ENCODE measurements around the gene PWWP3B.
"Not testable (repeated sequence)": the region's sequence is repeated elsewhere in the genome, so short reads cannot be mapped to it uniquely, and the experiment has no call there.

Gene PWWP3B

GRCh38 chrX:106168107-106168506 is at the start of gene PWWP3B:
TSS of gene PWWP3B (plus strand) at chrX:106168305. CDS start at chrX:106205433, 37,128 bp downstream.
- DNase-seq (ENCODE audit: low read depth in 3 of 3): no peak

GRCh38 chrX:106139048-106139447 is 29.1 kb upstream of the PWWP3B start:
- no peak for DNase-seq (ENCODE audit: low read depth in 3 of 3)

- no peak for DNase-seq (ENCODE audit: low read depth in 3 of 3)
Measured at GRCh38 chrX:106144755-106145639, 23.1 kb upstream of the PWWP3B start.

- no peak for DNase-seq (ENCODE audit: low read depth in 3 of 3)
Measured at GRCh38 chrX:106150701-106151100, 17.4 kb upstream of the PWWP3B start.

GRCh38 chrX:106159861-106160282 is 8.2 kb upstream of the PWWP3B start:
- no peak for DNase-seq (ENCODE audit: low read depth in 3 of 3)

- DNase-seq (ENCODE audit: low read depth in 3 of 3): no peak
Measured at GRCh38 chrX:106170318-106170717, 2.2 kb downstream of the PWWP3B start.

GRCh38 chrX:106171293-106171820 is 3.3 kb downstream of the PWWP3B start:
- DNase-seq (ENCODE audit: low read depth in 3 of 3): no peak

- DNase-seq (ENCODE audit: low read depth in 3 of 3): no peak
Measured at GRCh38 chrX:106177106-106177981, 9.2 kb downstream of the PWWP3B start.

GRCh38 chrX:106177982-106178321 is 9.8 kb downstream of the PWWP3B start:
- no peak for DNase-seq (ENCODE audit: low read depth in 3 of 3)

GRCh38 chrX:106178826-106179225 is 10.7 kb downstream of the PWWP3B start:
- DNase-seq (ENCODE audit: low read depth in 3 of 3): no peak

- not testable (repeated sequence) for DNase-seq (ENCODE audit: low read depth in 3 of 3)
Measured at GRCh38 chrX:106183685-106184084, 15.6 kb downstream of the PWWP3B start.

GRCh38 chrX:106201502-106202178 is 33.5 kb downstream of the PWWP3B start:
- DNase-seq (ENCODE audit: low read depth in 3 of 3): no peak

- DNase-seq (ENCODE audit: low read depth in 3 of 3): no peak
Measured at GRCh38 chrX:106203315-106203714, 35.2 kb downstream of the PWWP3B start.

- DNase-seq (ENCODE audit: low read depth in 3 of 3): no peak
Measured at GRCh38 chrX:106208154-106208553, 40.0 kb downstream of the PWWP3B start.
